Fibroblast of gingiva (primary cell): ENCODE data around the gene USH2A.

Experiments used
- DNase-seq: peaks from one replicate; pipeline ENCODE4 v3.0.0-alpha.2; 2011; ENCODE audit warnings: low read depth

The USH2A gene

GRCh38 chr1:216140730-216141524 is 282.3 kb downstream of the USH2A start:
- peak; percentile 3 for DNase-seq

GRCh38 chr1:216124192-216124781 is 299.0 kb downstream of the USH2A start:
- DNase-seq: no peak

GRCh38 chr1:216123446-216124191 is 299.6 kb downstream of the USH2A start:
- no peak for DNase-seq

- DNase-seq: no peak
Measured at GRCh38 chr1:216119600-216119999, 303.6 kb downstream of the USH2A start.

GRCh38 chr1:216114180-216114579 is 309.1 kb downstream of the USH2A start:
- no peak for DNase-seq

GRCh38 chr1:216113181-216113580 is 310.1 kb downstream of the USH2A start:
- no peak for DNase-seq

GRCh38 chr1:216111842-216112241 is 311.4 kb downstream of the USH2A start:
- no peak for DNase-seq

GRCh38 chr1:216095400-216095799 is 327.8 kb downstream of the USH2A start:
- no peak for DNase-seq

- no peak for DNase-seq
Measured at GRCh38 chr1:216090556-216090955, 332.7 kb downstream of the USH2A start.

- no peak for DNase-seq
Measured at GRCh38 chr1:216086678-216087077, 336.6 kb downstream of the USH2A start.

GRCh38 chr1:216081445-216081844 is 341.8 kb downstream of the USH2A start:
- no peak for DNase-seq

- no peak for DNase-seq
Measured at GRCh38 chr1:216076751-216077150, 346.5 kb downstream of the USH2A start.

- DNase-seq: no peak
Measured at GRCh38 chr1:216075339-216075738, 347.9 kb downstream of the USH2A start.

GRCh38 chr1:216073793-216074595 is 349.3 kb downstream of the USH2A start:
- no peak for DNase-seq

GRCh38 chr1:216071262-216071661 is 352.0 kb downstream of the USH2A start:
- DNase-seq: no peak

GRCh38 chr1:216064643-216065042 is 358.6 kb downstream of the USH2A start:
- no peak for DNase-seq

GRCh38 chr1:216057947-216058346 is 365.3 kb downstream of the USH2A start:
- no peak for DNase-seq

- no peak for DNase-seq
Measured at GRCh38 chr1:216057063-216057462, 366.2 kb downstream of the USH2A start.

GRCh38 chr1:216055004-216055403 is 368.2 kb downstream of the USH2A start:
- DNase-seq: no peak

- DNase-seq: no peak
Measured at GRCh38 chr1:216054600-216054999, 368.6 kb downstream of the USH2A start.

- DNase-seq: no peak
Measured at GRCh38 chr1:216051071-216051470, 372.2 kb downstream of the USH2A start.

GRCh38 chr1:216049741-216050430 is 373.4 kb downstream of the USH2A start:
- DNase-seq: no peak
